ENCODE measurements around the gene IL1A.

Gene IL1A

DNA sequence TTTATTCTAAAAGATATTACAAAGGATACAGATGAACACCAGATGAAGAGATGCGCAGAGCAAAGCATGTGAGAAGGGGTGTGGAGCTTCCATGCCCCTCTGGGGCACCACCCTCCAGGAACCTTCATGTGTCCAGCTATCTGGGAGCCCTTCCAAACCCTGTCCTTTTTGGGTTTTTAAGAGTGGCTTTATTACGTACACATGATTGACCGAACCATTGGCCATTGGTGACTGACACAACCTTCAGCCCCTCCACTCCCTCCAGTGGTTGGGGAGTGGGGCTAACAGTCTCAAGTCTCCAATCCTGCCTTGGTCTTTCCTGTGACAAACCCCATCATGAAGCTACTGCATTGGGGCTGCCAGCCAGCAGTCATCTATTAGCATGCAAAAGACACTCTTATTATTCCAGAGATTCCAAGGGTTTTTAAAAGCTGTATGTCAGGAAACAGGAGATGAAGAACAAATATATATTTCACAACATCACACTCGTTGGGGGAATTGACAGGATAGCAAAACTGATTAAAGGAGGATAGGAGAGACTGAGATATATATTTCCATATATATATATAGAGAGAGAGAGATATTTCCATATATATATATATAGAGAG is 32.9 kb upstream of the IL1A start:
- no peak for DNase-seq

DNA sequence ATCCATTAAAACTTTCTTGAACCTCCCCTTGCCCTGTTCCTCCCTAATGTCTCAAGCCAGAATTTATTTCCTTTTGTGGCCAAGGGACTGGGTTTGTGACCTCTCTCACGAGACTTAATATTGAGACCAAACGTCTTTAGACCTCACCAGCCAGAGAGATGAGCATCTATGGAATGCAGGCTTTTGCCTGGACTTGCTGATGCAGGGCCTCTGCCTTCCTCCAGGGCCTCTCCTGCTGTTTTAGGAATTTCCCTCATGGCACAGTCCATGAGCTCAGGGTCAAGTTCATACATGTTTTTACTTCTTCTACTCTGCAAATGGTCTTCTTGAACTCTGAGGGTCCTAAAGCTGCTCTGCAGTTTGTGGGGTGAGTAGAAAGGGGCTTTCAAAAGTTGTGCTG is 30.0 kb upstream of the IL1A start:
- DNase-seq = no peak

DNA sequence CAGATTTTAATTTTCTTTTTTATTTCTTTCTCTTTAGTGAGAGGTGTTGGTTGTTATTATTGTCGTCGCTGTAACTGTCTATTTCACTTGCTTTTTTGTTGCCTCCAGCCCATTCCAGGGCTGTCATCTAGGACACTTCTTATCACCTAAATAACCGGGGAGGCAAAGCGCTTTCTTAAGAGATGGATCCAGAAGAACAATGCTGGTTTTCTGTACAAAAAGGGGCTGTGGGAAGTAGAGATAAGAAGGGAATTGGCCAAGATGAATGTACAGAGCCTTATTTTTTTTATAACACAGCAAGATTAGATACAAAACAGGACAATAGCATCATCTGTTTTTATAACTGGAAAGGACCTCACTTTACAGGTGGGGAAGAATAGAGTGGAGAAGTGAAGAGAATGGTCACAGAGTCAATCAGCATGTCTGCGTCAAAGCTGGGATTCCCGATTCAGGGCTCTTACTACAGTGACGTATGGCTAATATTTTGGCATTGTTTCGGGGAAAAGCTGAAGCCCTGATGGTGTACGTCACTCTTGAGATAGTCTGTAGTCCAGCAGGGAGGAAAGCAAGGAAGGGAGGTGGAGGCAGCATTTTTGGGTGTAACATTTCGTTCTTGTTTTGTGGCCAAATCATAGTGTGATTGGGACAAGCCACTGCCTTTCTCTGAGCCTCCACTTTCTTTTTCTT is 29.1 kb upstream of the IL1A start:
- DNase-seq = no peak

DNA sequence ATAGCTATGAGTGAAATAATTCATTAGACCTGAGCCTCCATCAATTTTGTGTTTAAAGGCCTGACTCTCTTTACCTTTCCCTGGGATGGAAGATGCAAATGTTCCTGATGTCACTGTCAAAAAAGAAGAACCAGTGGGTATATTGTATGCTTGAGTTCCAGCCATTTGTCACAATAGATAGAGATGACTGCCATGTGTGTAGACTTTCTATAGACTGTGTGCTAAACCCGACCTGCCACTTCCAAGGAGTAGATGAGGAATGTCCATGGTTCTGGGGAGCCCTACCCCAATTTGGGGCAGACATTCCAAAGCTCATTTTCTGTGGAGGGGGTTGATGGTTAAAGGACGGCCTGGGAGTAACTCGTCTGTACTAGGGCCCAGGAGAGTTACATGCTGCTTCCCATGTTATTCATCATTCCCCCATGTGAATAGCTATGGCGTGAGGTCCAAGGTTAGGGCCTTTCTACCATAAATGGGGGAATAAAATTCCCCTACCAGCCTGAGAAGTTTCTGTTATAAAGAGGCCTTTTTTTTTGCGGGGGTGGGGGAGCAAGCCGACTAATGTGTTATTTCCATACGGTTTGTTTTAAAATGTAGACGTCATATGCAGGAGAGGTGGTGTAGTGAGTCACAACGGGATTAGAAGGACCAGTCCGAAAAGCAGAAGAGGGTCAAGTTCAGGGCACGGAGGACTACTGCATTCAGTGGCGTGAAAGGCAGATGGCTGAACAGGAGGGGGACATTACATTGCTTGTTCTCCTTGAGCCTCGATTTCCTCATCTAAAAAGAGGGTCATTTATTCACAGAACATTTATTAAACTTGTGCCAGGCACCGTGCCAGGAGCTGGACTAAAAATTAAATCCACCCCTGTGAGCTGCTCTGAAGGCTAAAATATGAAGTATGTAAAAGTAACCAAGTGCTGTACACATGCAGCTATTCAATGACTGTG is 28.3 kb upstream of the IL1A start:
- DNase-seq = no peak

DNA sequence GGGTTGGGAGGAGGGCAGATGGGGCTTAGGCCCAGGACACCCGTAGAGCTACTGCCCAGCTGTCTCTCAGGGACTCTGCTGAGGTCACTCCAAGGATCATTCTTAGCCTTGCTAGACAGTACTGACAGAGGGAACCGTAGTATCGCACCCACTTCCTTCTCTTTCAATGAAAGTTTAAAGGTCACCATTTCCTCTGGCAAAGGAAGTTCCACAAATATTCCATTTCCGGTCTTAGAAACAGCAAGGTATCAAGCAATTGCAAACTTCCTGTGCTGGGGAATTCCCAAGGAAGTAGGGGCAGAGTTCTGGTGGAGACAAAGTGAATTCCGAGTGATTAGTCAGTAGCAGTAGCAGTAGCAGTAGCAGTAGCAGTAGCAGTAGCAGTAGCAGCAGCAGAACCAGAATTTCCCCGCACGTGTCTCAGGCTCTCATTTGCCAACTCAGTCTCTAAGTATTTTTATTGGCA is 27.6 kb upstream of the IL1A start:
- no peak for DNase-seq

DNA sequence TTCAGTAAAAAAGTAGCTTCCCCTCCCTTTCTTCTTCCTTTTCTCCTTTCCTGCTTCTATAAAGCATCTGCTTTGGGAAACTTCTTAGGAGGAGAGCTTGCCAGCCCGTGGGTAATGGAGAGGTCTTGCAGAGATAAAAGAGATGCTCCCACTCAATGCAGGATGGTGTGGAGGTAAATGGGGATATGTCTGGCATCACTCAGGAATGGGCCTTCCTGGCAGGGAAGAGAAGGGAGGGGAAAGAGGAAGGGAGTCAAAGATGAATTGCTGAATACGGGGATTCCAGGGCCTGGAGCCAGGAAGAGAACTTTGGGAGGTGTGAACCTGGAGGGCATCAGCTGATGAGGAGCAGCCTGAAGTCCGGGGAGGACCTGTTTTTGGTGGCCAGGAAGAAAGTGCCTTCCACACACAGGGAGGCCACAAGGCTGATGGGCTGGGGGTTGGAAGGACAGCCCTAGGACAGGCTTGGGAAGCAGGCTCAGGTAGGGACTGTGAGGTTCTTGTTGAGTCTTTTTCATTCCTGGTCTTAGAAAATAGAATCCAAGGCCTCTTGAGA is 27.1 kb upstream of the IL1A start:
- no peak for DNase-seq

DNA sequence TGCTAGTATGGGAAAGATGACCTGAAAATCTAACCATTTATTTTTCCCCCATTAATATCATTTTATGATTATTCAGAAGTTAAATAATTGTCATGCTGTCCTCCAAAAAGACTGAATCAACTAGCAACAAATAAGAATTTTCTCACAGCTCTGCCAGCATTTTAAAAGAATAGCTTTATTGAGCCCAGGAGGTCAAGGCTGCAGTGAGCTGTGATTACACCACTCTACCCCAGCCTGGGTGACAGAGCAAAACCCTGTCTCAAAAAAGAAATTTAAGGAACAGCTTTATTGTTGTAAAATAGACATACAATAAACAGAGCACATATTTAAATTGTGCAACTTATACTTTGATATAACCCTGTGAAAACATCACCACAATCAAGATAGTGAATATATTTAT is 24.8 kb upstream of the IL1A start:
- DNase-seq = no peak

DNA sequence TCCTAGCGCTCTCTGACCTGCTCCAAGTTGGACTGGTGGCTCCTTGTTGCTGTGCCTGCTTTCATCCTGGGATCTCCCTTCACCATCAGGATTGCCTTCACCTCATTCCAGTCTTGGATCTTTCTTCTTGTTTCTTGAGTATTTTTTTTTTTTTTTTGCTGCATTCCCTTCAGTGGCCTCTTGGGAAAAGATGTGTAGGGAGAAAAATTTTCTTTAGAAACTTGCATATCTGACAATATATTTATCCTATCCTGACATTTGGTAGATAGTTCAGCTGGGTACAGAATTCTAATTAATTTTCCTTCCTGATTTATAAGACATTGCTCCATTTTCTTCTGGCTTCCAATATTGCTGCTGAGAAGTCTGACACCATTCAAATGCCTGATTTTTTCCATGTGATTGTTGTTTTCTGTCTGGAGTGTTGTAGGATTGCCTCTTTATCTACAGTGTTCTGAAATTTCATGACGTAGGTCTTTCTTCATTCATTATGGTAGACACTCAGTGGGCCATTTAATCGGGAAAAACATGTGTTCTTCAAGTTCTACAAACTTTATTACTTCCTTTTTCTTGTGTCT is 23.0 kb upstream of the IL1A start:
- no peak for DNase-seq

DNA sequence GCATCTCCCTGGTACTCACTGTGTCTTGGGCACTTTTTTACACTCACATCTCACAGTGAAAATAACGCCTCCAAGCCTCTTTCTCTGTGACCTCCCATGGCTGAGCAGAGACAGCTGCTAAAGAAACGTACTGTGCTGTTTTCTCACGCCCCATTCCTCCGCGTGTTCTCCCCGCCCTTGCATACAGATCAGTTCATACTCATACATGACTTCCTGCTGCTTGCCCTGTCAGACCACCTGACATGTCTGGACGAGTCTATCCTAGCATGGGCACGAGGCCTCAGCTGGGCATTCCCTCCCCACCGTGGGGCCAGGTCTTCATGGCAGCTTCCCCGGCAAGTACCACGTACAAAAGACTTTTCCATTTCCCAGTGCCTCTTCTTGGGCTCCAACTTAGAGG is 21.2 kb upstream of the IL1A start:
- no peak for DNase-seq

DNA sequence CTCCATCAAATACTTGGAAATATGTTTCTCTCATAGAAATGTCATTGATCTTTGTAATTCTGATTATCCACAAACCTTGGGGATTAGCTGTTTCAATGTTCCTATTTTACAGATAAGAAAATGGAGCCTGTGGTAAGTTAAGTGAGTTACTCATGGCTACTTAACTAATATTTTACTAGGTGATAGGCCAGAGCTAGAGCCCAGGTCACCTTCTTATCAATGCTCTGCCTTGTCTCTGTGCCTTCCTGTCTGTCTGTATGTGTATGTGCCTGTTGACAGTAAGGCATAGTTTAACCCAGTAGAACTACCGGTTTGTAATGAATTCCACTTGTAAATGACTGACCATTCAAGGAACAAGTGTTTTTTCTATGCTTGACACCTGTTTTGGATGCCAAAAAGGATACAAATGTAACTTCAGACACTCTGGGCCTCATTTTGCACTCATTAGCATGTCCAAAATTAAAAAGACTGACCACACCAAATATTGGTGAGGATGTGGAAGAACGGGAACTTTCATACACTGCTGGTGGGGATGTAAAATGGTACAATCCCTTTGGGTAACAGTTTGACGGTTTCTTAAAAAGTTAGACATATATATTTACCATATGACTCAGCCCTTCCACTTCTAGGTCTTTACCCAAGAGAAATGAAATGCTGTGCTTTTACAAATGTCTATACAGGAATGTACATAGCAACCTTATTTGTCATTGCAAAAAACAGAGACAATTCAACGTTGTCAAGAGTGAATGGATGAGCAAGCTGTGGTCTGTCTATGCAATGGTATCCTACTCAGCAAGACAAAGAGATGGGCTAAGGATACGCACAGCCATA is 19.6 kb upstream of the IL1A start:
- no peak for DNase-seq

DNA sequence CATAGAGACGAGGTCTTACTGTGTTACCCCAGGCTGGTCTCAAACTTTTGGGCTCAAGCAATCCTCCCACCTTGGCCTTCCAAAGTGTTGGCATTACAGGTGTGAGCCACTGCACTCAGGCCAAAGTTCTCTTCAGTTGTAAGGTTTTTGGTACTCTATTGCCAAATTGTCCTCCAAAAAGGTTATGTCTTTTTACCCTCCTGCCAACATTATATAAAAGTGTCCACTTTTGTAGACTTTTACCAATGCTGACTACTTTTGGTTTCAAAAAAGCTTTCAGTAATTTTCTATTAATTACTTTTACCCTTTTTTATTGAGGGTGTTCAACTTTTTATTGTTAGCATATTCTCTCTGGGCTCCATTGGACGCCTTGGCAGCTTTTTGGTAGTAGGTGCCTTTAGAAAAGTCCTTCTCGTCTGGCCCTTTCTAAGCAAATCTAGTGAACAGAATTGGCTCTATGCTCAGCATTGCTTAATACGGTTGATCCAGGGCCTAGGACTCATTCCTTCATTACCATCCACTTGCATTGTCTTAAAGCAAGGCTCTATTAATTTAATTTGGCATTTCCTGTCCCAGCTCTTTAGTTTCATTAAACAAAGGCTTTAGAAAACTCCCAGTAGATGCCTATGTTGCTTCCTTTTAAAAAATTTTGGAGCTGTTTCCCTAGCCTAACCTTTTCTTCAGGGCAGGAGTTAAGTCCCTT is 16.7 kb upstream of the IL1A start:
- DNase-seq = no peak

DNA sequence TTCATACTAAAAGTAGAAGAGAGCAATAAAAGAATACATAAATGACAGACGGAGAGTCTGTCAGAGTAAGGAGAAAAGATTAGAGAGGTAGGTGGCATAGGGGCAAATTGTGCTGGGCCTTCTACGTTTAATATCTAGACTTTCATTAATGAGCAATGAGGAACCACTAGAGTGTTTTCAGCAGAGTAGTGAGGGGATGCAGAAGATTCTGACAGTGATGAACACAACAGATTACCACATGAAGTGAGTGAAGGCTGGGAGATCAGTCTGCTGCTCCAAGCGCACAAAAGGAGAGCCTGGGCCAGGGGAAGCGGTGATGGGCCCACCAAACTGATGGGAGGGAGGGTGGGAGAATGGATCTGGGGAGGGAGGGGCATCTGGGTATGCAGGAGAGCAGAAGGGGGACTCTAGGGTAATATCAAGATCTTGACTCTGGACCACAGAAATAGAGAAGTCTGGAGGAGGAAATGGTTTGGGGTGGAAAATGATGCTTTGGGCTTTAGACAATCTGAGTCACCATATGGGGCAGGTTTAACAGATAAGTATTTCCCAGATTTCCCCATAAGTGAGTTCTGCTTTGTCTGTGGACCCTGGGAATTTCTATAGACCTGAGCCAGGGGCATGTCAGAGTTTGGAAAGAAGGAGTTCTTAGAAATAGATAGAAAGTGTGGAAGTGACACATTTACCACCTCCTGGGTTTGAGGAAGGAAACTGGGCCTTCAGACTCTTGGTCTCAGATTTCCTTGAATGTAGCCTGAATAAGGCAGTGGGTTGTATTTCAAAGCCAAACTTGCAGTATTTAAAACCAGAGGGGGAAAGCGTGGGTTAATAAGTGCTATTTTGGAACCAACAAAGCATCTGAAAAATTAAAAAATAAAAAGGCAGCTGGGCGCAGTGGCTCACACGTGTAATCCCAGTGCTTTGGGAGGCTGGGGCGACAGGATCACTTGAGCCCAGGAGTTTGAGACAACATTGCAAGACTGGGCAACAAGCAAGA is 15.0 kb upstream of the IL1A start:
- DNase-seq = no peak

DNA sequence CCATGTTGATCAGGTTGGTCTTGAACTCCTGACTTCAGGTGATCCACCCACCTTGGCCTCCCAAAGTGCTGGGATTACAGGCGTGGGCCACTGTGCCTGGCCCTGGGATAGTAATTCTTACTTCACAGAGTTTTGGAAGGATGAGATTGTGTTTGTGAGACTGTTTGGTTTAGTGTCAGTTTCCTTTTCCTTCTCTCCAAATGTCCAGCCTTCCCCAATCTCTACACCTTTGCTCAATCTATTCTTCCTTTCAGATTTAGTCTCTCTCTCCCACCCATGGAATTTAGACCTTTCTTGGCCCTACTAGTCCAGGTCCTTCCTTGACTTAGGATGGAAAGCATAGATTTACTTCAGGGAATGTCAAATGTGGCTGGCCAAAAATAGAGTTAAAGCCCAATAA is 12.2 kb upstream of the IL1A start:
- DNase-seq = no peak

DNA sequence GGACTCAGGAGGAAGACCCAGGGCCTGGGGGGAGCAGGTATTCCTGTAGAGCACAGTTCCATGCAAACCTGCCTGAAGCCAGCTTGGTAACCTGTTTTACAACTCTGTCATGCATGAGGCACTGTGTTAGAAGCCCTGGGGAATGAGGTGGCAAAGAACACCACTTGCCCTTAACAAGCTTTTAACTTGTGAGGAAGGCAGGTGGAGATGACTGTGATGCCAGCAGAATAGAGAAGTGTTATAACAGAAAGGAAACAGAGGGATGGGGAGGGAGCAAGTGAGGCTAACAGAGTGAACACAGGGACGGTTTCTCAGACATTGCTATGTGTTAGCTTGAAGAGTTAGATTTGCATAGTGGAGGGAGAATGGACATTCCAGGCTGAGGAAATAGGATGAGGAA is 11.5 kb upstream of the IL1A start:
- DNase-seq = no peak

DNA sequence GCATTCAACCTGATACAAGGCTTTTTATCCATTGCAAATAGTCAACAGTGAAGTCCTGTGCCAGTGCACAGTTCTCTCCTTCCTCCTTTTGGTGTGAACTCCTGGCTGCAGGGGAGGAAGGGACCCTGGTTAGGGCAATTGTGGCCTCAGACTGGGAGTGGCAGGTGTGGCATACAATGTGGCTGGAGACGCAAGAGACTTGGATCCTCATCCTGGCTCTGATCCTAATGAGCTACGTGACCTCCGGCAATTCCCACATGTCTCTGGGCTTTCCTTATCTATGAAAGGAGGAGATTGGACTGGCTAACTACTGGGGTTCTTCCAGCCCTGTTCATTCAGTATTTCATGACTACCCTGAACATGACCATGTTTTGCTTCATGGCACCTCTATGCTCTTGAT is 10.5 kb upstream of the IL1A start:
- DNase-seq = no peak

DNA sequence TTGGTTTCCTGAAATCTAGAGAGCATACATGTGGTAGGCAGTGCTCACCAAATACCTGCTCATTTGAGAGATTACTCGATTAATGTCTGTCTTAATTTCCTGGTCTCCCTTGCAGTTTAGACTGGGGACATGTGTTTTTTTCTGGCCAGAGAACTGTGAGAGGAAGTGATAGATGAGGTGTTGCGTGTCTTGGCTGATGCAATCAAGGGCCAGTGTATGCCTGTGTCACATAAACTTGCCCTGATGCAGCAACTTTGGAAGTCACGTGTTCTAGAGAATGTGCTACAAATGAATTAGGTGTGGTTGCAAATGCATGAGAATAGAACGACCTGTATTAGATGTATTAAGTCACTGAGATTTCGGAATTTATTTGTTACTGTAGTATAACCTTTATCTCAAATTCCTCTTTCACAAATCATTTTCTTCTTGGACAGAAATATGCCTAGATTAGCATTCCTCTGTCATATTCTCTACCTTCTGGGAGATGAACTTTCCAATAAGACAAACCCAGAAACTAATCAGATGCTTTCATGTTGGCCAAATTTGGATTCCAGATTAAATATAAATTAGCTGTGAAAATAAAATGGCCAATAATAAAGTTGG is 9.9 kb upstream of the IL1A start:
- no peak for DNase-seq

DNA sequence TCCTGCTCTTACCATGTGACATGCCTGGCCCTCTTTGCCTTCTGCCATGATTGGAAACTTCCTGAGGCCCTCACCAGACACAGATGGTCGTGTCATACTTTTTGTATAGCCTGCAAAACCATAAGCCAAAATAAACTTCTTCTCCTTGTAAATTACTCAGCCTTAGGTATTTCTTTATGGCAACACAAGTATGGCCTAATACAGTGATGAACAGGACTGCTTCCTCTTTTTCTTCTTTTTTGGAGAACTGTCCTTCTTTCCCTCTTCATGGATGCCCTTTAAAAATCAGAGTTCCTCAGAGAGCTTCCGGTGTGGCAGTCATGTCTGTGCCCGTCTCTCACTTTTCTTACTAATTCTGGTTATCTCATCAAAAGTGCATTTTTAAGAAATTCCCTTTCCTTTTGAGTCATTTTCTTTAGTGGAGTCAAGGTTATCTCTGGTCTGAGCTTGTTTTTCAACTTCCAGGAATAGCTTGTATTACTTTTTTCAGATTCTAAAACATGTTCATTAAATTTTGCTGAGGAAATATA is 9.2 kb upstream of the IL1A start:
- no peak for DNase-seq

DNA sequence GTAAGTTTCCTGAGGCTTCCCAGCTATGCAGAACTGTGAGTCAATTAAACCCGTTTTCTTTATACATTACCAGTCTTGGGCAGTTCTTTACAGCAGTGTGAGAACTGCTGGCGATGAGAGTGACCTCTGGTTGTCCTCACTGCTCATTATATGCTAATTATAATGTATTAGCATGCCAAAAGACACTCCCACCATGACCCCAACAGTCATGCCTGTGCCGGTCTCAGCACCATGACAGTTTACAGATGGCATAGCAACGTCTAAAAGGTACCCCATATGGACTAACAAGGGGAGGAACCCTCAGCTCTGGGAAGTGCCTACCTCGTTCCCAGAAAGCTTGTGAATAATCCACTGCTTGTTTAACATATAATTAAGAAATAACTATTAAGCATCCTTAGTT is 8.1 kb upstream of the IL1A start:
- DNase-seq = no peak

DNA sequence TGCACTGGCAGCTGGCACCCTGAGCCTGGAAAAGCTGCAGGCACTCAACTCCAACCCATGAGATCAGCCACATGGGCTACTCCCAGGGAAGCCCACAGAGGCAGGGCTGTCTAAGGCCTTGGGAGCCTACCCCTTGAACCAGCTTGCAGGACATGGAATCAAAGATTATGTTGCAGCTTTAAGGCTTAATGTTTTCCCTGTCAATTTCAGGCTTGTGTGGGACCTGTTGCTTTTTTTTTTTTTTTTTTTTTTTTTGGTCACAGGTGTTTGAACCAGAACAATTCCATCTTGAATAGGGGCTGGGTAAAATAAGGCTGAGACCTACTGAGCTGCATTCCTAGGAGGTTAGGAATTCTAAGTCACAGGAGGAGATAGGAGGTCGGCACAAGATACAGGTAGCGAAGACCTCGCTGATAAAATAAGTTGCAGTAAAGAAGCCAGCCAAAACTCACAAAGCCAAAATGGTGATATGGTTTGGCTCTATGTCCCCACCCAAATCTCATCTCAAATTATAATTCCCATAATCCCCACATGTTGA is 7.5 kb upstream of the IL1A start:
- no peak for DNase-seq
